ENCODE results near the gene ESRRB.
A peak's percentile ranks its signal among the peaks of the same experiment; 100 is the strongest.

ESRRB gene

GRCh38 chr14:76537906-76538647 lies 162.1 kb downstream of the ESRRB start:
- TF ChIP-seq, protein P1, sequence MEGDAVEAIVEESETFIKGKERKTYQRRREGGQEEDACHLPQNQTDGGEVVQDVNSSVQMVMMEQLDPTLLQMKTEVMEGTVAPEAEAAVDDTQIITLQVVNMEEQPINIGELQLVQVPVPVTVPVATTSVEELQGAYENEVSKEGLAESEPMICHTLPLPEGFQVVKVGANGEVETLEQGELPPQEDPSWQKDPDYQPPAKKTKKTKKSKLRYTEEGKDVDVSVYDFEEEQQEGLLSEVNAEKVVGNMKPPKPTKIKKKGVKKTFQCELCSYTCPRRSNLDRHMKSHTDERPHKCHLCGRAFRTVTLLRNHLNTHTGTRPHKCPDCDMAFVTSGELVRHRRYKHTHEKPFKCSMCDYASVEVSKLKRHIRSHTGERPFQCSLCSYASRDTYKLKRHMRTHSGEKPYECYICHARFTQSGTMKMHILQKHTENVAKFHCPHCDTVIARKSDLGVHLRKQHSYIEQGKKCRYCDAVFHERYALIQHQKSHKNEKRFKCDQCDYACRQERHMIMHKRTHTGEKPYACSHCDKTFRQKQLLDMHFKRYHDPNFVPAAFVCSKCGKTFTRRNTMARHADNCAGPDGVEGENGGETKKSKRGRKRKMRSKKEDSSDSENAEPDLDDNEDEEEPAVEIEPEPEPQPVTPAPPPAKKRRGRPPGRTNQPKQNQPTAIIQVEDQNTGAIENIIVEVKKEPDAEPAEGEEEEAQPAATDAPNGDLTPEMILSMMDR (IDR thresholded peaks at IDR 0.05; ENCODE audit: low read depth, low read length) = no peak
- TF ChIP-seq MAX (IDR thresholded peaks at IDR 0.05; ENCODE audit: low read depth, low read length) (no peak), POLR2A (IDR thresholded peaks at IDR 0.05; ENCODE audit: extremely low read depth, insufficient read length) (no peak), MYC (IDR thresholded peaks at IDR 0.05; ENCODE audit: low read depth, low read length) (no peak)
- H3K4me3 ChIP-seq (ENCODE audit: low read depth, low read length) = no peak overlapping the region
- DNase-seq (ENCODE audit: low read depth) = no peak

- H3K4me3 ChIP-seq (ENCODE audit: low read depth, low read length) = no peak overlapping the region
- DNase-seq (ENCODE audit: low read depth) = no peak
- TF ChIP-seq POLR2A (IDR thresholded peaks at IDR 0.05; ENCODE audit: extremely low read depth, insufficient read length) = no peak
- TF ChIP-seq, protein P1 (IDR thresholded peaks at IDR 0.05; ENCODE audit: low read depth, low read length) = no peak
- TF ChIP-seq MAX (IDR thresholded peaks at IDR 0.05; ENCODE audit: low read depth, low read length) = no peak
- TF ChIP-seq MYC (IDR thresholded peaks at IDR 0.05; ENCODE audit: low read depth, low read length) = no peak
Measured at GRCh38 chr14:76538648-76539008, 162.7 kb downstream of the ESRRB start.

GRCh38 chr14:76539130-76539529 lies 163.2 kb downstream of the ESRRB start:
- TF ChIP-seq MAX (IDR thresholded peaks at IDR 0.05; ENCODE audit: low read depth, low read length) (no peak), POLR2A (IDR thresholded peaks at IDR 0.05; ENCODE audit: extremely low read depth, insufficient read length) (no peak), MYC (IDR thresholded peaks at IDR 0.05; ENCODE audit: low read depth, low read length) (no peak)
- TF ChIP-seq, protein P1 (IDR thresholded peaks at IDR 0.05; ENCODE audit: low read depth, low read length) = no peak
- no peak overlapping the region for H3K4me3 ChIP-seq (ENCODE audit: low read depth, low read length)
- DNase-seq (ENCODE audit: low read depth) = no peak

- no peak overlapping the region for H3K4me3 ChIP-seq (ENCODE audit: low read depth, low read length)
- no peak for DNase-seq (ENCODE audit: low read depth)
- TF ChIP-seq, protein P1 (IDR thresholded peaks at IDR 0.05; ENCODE audit: low read depth, low read length) = no peak
- TF ChIP-seq MYC (IDR thresholded peaks at IDR 0.05; ENCODE audit: low read depth, low read length) (no peak), MAX (IDR thresholded peaks at IDR 0.05; ENCODE audit: low read depth, low read length) (no peak), POLR2A (IDR thresholded peaks at IDR 0.05; ENCODE audit: extremely low read depth, insufficient read length) (no peak)
Measured at GRCh38 chr14:76541594-76542219, 165.8 kb downstream of the ESRRB start.

DNA sequence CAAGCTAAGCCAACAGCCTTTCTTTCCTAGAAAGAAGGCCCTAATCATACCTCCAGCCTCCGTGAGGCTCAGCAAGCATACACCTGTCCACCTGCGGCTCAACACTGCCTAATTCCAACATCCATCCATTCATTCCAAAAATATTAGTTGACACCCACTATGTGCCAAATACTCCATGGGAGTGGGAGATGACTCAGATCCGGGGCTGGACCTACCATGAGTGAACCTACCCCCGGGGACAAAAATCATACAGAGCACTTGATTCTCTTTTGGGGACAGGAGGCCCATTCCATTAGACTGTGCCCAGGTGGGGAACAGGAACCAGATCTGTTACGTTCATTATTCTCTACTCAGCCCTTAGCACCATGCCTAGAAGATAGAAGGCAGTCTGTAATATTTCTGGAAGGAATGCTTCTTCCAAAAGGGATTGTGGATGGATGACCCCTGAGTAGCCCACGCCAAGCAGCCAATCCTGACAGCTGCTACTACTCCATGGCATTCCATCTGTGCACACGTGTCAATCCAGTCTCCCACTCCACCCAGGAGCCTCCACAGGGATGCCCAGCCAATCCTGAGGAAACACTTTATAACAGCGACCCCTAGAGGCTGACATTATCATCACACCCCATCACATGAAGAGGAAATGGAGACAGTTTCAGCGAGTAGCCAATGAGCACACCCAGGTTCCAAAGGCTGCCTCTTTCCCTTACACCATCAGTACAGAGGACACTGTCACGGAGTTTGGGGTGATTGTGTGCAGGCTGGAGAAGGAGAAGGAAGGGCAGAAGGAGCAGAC lies 170.7 kb downstream of the ESRRB start:
- TF ChIP-seq POLR2A (IDR thresholded peaks at IDR 0.05; ENCODE audit: extremely low read depth, insufficient read length) = no peak
- TF ChIP-seq MAX (IDR thresholded peaks at IDR 0.05; ENCODE audit: low read depth, low read length) = no peak
- no peak for TF ChIP-seq MYC (IDR thresholded peaks at IDR 0.05; ENCODE audit: low read depth, low read length)
- TF ChIP-seq, protein P1 (IDR thresholded peaks at IDR 0.05; ENCODE audit: low read depth, low read length) = peak; percentile 49
- DNase-seq (ENCODE audit: low read depth) = peak; percentile 36
- no peak overlapping the region for H3K4me3 ChIP-seq (ENCODE audit: low read depth, low read length)
